ENCODE measurements around the gene DMRT3.

The DMRT3 gene

GRCh38 chr9:1039589-1039988, 63.1 kb downstream of the DMRT3 start:
- Histone ChIP-seq H3K36me3 (ENCODE audit: control insufficient read depth in 2 of 2, insufficient read depth in 1 of 2, low read length in 2 of 2) (no peaks in the 10 kb centered on the region), H3K9me3 (ENCODE audit: control insufficient read depth, insufficient read depth, low read depth, low read length) (no peaks in the 10 kb centered on the region), H3K27ac (ENCODE audit: extremely low read depth, low read depth, low read length) (no peak overlapping the region), H3K4me3 (ENCODE audit: low read depth, low read length) (no peak overlapping the region), H3K4me1 (ENCODE audit: control insufficient read depth, insufficient read depth, low read length) (no peaks in the 10 kb centered on the region)
- ChIA-PET CTCF (no interaction called here), POLR2A (interaction anchor here (0.6 kb wide), 1 partner anchor 77 kb away, joined by 3 read pairs; no protein-coding TSS in a partner anchor)
- TF ChIP-seq SP3 (tag by site-specific recombination; IDR thresholded peaks at IDR 0.05) (no peak), ZNF311 (tag by site-specific recombination; IDR thresholded peaks at IDR 0.05; ENCODE audit: borderline replicate concordance) (no peak), PRDM1 (tag by site-specific recombination; IDR thresholded peaks at IDR 0.05) (no peak), HOXD13 (CRISPR knock-in tag; IDR thresholded peaks at IDR 0.05; ENCODE audit: borderline replicate concordance) (no peak), ZNF843 (tag by site-specific recombination; IDR thresholded peaks at IDR 0.05) (no peak), ZNF211 (tag by site-specific recombination; IDR thresholded peaks at IDR 0.05; ENCODE audit: low read depth) (no peak), SP2 (tag by site-specific recombination; IDR thresholded peaks at IDR 0.05) (no peak), TSHZ1 (tag by site-specific recombination; IDR thresholded peaks at IDR 0.05; ENCODE audit: borderline replicate concordance) (no peak), ZFHX2 (tag by site-specific recombination; conservative IDR thresholded peaks at IDR 0.05) (no peak), ZNF202 (tag by site-specific recombination; IDR thresholded peaks at IDR 0.05; ENCODE audit: borderline replicate concordance) (no peak), ZNF404 (tag by site-specific recombination; IDR thresholded peaks at IDR 0.05) (no peak), ZNF26 (tag by site-specific recombination; IDR thresholded peaks at IDR 0.05) (no peak), ZNF791 (tag by site-specific recombination; IDR thresholded peaks at IDR 0.05) (no peak)
